SIG-M5 (cell line): ENCODE data around the gene SNX30.

Experiments used
- DNase-seq: peaks from one replicate; lab custom pipeline; 2025; lab: John Stamatoyannopoulos, UW

SNX30 gene

GRCh38 chr9:112783551-112783954 lies 33.0 kb downstream of the SNX30 start:
- no peak for DNase-seq

DNA sequence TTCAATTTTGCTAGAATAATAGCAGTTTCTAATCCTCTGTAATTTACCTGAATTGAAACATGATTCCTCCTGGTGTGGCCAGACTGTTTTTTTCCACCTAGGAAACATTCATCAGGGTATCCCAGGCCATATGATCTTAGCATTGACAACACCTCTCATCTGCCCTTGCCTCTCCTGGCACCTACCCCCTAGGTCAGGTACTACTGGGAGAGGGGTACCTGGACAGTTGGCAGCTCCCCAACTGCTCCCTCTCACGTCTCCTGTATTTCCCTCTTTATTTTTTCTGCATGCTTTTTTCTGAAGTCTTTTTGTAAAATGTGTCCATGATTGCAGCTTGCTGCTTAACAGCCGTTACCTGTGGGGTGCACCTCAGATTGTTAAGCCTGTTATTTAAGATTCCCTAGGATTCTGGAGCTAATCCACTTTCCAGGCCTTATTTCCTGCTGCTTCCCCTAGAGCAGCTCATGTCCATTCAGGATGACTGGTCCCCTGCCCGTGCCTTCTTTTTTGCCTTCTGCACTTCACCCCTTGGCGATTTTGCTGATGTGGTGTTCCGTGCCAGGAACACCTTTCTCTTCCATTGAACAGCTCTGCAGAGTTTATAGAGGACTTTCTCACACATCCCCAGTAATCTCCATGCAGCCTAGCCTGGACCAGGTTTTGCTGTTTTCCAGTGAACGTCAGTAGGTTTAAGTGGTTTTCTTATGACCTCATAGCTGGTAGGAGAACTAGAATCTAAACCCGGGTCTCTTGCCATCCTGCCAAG lies 33.6 kb downstream of the SNX30 start:
- no peak for DNase-seq

- DNase-seq, result no peak
These were observed 35.4 kb downstream of the SNX30 start for GRCh38 chr9:112785986-112786385.

- no peak for DNase-seq
These were observed 36.4 kb downstream of the SNX30 start for GRCh38 chr9:112786829-112787520.

- no peak for DNase-seq
These were observed 37.4 kb downstream of the SNX30 start for GRCh38 chr9:112787978-112788377.

- DNase-seq, result no peak
These were observed 38.9 kb downstream of the SNX30 start for GRCh38 chr9:112789473-112789872.

DNA sequence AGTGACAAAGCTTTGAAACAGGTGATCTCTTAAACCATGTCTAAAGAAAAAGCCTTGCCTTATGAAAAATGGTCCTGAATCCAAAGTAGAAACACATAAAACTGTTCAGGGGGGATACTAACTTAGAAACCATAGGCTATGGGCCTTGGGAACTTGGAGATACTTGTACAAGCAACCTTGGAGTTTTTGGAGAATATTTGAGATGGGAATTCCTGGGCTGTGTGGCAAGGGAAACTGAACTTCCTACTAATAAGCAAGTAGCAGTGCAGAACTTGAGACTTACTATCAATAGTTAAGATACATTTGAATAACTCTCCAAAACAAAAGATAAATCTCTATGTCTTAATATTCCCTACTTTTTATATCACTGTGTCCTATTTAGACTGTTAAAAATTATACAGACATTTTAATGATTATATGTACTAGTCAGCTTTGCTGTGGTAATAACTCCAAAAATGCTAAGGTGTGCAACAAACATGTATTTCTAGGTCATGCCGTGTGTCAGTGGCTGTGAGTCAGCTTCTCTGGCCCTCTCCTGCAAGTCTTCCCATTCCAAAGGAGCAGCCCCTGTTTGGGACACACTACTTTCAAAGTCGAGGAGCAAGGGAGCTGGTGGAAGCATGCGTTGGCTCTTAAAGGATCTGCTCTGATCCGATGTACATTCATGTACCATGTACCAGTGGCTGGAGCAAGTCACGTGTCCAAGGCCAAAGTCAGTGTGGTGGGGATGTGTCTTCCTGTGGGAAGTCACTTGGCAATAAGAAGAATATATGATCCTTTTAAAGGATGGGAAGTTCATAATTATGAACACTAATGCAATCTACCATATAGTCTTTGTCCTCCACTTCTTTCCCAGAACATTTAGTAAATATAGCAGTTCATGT lies 39.6 kb downstream of the SNX30 start:
- DNase-seq, result no peak

GRCh38 chr9:112792670-112793069 lies 42.1 kb downstream of the SNX30 start:
- DNase-seq, result no peak

DNA sequence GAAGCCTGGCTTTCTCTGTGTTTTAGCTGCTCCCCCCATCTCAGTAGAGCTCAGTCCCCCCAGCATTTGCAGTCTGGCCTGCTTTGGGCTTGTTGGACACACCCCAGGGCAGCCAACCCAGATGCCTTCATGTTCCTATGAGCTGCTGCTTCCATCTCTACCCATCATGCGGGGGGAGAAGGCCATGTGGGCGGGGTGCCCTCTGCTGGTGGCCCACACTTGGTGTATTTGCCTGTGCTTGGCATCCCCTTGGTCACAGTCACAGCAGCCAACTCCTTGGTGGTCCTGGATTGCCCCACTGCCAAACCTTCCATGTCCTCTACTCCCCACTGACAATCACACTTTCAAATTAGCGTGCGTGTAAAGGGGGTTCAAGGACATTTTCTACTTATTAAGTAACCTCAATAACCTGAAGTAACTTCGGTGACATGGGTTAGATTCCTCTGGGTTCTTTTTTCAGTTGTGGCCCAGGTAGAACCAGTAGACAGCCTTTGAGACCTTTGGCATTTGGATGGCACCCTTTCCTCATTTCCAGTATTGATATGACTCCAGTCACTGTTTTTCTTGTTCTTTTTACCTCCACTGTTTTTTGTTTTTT lies 42.8 kb downstream of the SNX30 start:
- no peak for DNase-seq

GRCh38 chr9:112794731-112795130 lies 44.2 kb downstream of the SNX30 start:
- DNase-seq, result no peak

DNA sequence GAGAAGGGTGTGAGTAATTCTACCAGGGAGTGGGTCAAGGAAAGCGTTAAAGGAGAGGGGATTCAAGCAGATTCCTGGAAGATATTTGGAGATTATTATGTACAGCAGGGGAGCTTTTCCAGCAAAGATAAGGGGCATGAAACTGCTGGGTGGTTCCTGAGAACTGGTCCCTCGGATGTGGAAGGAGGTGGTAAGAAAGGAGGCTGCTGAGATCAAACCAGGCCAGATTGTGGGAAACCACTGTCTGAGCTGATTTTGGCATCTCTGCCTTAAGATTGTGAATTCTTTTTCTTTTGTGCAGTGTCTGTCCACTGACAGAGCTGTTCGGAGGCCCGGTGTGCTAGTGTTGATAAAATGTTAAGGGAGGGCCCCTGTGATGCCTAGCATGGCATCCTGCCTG lies 45.4 kb downstream of the SNX30 start:
- no peak for DNase-seq

DNA sequence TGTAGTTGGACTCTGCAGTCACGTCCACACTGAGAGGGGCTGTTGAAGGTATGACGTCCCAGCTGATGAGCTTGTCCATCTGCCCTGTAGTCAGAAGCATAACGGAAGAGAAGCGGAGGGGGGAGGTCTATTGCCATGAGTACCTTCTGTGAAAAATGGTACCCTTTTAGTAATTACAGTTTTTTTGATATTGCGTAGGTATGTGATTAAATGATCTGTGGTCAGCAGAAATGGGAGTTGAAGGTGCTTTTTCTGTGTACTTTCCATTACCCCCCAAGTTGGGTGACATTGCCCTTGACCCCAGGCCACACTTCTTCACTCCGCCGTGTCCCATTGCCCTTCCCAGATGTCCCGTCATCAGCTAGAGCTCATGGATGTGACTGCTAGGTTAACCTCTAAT lies 45.9 kb downstream of the SNX30 start:
- DNase-seq, result no peak

GRCh38 chr9:112809351-112809848 lies 58.8 kb downstream of the SNX30 start:
- peak; percentile 64 for DNase-seq

DNA sequence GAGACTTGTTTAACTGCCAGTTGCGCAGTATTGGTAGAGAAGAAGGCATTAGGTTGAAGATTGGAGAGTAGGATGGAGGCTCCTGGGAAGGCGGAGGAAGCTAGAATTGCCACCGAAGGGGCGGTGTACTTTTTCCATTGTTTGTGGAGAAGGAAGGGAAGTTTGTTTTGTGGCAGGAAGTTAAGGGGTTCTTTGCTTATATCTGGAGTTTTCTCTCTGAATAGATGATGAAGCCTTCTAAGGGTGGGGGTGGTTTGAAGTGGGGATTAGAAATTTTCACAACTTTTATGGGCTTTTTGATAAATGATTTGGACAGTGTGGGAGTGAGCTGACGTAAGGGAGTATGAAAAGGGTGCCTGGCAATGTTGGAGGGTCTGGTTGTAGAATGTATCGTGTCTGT lies 59.3 kb downstream of the SNX30 start:
- no peak for DNase-seq

GRCh38 chr9:112810696-112811490 lies 60.3 kb downstream of the SNX30 start:
- no peak for DNase-seq

- DNase-seq, result no peak
These were observed 61.0 kb downstream of the SNX30 start for GRCh38 chr9:112811518-112811917.

- DNase-seq, result no peak
These were observed 65.3 kb downstream of the SNX30 start for GRCh38 chr9:112815868-112816267.

GRCh38 chr9:112817860-112818203 lies 67.3 kb downstream of the SNX30 start:
- no peak for DNase-seq

DNA sequence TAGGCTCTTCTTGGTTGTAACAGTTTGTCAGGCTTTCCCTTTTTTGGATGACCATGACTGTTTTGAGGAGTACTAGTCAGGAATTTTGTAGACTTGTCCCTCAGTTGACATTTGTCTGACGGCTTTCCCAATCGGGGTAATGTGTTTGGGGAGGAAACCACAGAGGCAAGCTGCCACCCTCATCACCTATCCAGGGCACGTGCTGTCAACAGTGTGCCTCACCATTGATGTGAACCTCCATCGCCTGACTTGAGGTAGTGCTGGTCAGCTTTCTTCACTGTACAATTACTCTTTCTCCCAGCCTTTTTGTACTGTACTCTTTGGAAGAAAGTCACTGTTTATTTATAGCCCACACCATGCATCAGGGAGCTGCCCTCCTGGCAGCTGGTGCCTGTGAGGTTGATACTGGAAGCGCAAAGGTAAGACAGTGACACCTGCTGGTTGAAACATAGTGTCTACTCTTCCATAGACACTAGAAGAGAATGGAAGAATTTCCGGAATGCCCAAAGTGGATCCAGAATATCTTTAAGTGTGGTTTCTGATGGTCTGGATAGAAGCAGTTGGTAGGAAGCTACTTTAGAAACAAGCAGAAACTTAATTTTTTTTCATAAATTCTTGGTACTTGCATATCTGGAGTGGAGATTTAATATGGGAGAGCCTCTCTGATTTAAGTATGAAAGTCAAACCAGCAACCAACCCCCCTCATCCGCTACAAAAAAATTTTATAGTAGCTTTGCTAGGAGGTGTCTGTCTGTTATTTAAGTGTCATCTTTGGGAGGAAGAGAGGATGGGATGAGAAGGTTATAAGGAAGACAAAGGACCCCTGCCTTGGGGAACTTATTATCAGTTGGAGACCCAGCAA lies 69.3 kb downstream of the SNX30 start:
- DNase-seq, result no peak

DNA sequence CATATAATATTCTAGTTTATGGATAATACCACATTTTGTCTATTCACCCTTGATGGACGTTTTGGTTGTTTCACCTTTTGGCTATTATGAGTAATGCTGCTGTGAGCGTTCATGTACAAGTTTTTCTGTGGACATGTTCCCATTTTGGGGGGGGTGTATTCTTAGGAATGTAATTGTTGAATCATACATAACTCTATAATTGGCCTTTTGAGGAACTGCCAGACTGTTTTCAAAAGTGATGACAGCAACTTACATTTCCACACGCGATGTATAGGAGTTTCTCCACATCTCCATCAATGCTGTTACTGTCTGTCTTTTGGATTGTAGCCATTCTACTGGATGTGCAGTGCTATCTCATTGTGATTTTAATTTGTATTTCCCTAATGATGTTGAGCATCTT lies 70.3 kb downstream of the SNX30 start:
- DNase-seq, result no peak
